ENCODE results near the gene RELA. TPM values are rescaled to one million over a fixed set of nuclear protein-coding genes. Genes with fewer than 3 reads are reported as not detected.
A peak's percentile ranks its signal among the peaks of the same experiment; 100 is the strongest.
"Not testable (repeated sequence)": the region's sequence is repeated elsewhere in the genome, so short reads cannot be mapped to it uniquely, and the experiment has no call there.

Gene RELA
- total RNA-seq, 1 experiment from 2014 or later, result 35.1 TPM

DNA sequence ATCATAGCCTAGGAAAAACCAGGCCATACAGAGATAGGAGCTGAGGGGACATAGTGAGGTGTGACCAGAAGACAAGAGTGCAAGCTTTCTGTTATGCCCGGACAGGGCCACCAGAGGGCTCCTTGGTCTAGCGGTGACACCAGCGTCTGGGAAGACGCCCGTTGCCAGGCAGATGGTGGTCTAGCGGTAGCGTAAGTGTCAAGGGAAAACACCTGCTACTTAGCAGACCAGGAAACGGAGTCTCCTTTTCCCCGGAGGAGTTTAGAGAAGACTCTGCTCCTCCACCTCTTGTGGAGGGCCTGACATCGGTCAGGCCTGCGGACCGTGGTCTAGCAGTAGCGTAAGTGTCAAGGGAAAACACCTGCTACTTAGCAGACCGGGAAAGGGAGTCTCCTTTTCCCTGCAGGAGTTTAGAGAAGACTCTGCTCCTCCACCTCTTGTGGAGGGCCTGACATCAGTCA is 43.6 kb upstream of the RELA start:
- H3K27ac Mint-ChIP-seq, H3K4me1 Mint-ChIP-seq, ATAC-seq, POLR2A ChIA-PET, H3K36me3 Mint-ChIP-seq, H3K4me3 Mint-ChIP-seq, H3K9me3 Mint-ChIP-seq: not testable (repeated sequence)
- TF ChIP-seq, protein P1, sequence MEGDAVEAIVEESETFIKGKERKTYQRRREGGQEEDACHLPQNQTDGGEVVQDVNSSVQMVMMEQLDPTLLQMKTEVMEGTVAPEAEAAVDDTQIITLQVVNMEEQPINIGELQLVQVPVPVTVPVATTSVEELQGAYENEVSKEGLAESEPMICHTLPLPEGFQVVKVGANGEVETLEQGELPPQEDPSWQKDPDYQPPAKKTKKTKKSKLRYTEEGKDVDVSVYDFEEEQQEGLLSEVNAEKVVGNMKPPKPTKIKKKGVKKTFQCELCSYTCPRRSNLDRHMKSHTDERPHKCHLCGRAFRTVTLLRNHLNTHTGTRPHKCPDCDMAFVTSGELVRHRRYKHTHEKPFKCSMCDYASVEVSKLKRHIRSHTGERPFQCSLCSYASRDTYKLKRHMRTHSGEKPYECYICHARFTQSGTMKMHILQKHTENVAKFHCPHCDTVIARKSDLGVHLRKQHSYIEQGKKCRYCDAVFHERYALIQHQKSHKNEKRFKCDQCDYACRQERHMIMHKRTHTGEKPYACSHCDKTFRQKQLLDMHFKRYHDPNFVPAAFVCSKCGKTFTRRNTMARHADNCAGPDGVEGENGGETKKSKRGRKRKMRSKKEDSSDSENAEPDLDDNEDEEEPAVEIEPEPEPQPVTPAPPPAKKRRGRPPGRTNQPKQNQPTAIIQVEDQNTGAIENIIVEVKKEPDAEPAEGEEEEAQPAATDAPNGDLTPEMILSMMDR (IDR thresholded peaks at IDR 0.05), result peak; percentile 50; the same call in 1 of the 2 replicates
- H3K27me3 Mint-ChIP-seq (ENCODE audit: low read depth), result peaks cover 11% of the 10 kb centered on the region
- peak; percentile 87 for DNase-seq (ENCODE audit: low spot score)
- CTCF ChIA-PET, result interaction anchor here (0.6 to 2.3 kb wide), 16 partner anchors 14 to 606 kb away, joined by 3 to 12 read pairs (median 4); partner anchors contain the start of genes FIBP, MUS81, RELA and RNASEH2C

DNA sequence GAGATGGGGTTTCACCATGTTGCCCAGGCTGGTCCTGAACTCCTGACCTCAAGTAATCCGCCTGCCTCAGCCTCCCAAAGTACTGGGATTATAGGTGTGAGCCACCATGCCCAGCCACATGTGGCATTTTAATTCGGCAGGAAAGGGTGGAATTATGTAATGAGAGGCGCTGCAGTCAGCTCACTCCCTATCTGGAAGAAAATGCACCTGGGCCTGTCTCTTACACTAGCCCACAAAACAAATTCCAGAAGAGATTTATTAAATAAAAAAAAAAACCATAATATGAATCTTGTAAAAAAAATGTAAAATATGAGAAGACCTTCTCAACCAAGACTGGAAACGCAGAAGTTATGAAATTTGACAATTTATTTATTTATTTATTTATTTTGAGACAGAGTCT is 41.1 kb upstream of the RELA start:
- TF ChIP-seq GRHL2 (CRISPR knock-in tag; IDR thresholded peaks at IDR 0.05; ENCODE audit: insufficient replicate concordance, severe bottlenecking) (no peak), RORB (CRISPR knock-in tag; IDR thresholded peaks at IDR 0.05) (no peak), CREB1 (CRISPR knock-in tag; IDR thresholded peaks at IDR 0.05) (no peak), CBFB (CRISPR knock-in tag; IDR thresholded peaks at IDR 0.05; ENCODE audit: low read depth) (no peak)
- TF ChIP-seq, protein P2, sequence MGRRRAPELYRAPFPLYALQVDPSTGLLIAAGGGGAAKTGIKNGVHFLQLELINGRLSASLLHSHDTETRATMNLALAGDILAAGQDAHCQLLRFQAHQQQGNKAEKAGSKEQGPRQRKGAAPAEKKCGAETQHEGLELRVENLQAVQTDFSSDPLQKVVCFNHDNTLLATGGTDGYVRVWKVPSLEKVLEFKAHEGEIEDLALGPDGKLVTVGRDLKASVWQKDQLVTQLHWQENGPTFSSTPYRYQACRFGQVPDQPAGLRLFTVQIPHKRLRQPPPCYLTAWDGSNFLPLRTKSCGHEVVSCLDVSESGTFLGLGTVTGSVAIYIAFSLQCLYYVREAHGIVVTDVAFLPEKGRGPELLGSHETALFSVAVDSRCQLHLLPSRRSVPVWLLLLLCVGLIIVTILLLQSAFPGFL (CRISPR knock-in tag; IDR thresholded peaks at IDR 0.05; ENCODE audit: borderline replicate concordance), result no peak
- TF ChIP-seq, protein P3, sequence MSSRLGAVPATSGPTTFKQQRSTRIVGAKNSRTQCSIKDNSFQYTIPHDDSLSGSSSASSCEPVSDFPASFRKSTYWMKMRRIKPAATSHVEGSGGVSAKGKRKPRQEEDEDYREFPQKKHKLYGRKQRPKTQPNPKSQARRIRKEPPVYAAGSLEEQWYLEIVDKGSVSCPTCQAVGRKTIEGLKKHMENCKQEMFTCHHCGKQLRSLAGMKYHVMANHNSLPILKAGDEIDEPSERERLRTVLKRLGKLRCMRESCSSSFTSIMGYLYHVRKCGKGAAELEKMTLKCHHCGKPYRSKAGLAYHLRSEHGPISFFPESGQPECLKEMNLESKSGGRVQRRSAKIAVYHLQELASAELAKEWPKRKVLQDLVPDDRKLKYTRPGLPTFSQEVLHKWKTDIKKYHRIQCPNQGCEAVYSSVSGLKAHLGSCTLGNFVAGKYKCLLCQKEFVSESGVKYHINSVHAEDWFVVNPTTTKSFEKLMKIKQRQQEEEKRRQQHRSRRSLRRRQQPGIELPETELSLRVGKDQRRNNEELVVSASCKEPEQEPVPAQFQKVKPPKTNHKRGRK (CRISPR knock-in tag; IDR thresholded peaks at IDR 0.05; ENCODE audit: borderline replicate concordance), result no peak
- H3K36me3 Mint-ChIP-seq, result no peaks in the 10 kb centered on the region
- peaks cover 22% of the 10 kb centered on the region for H3K27me3 Mint-ChIP-seq (ENCODE audit: low read depth)
- H3K27ac Mint-ChIP-seq, result no peak overlapping the region
- no peaks in the 10 kb centered on the region for H3K4me1 Mint-ChIP-seq
- H3K4me3 Mint-ChIP-seq, result no peak overlapping the region
- ChIA-PET POLR2A (no interaction called here), CTCF (interaction anchor here (0.6 to 1.8 kb wide), 2 partner anchors 76 to 184 kb away, joined by 4 to 7 read pairs; partner anchors contain the start of genes AP5B1 and FIBP)
- DNase-seq (ENCODE audit: low spot score), result no peak
- peaks cover 14% of the 10 kb centered on the region for H3K9me3 Mint-ChIP-seq
- ATAC-seq, result no peak

DNA sequence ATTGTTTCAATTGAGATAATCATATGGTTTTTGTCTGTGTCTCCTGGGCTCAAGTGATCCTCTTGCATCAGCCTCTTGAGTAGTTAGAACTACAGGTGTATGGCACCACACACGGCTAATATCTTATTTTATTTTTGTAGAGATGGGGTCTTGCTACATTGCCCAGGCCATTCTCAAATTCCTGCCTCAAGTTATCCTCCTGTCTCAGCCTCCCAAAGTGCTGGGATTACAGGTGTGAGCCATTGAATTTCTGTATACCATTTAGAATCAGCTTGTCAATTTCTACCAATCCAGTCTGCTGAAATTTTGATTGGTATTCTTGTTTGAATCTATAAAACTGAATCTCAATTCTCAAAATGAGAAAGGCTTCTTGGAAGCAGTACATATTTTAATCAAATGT is 39.0 kb upstream of the RELA start:
- ChIA-PET CTCF (no interaction called here), POLR2A (no interaction called here)
- H3K27ac Mint-ChIP-seq, result no peak overlapping the region
- no peak for ATAC-seq
- H3K4me1 Mint-ChIP-seq, result no peaks in the 10 kb centered on the region
- no peak overlapping the region for H3K4me3 Mint-ChIP-seq
- DNase-seq (ENCODE audit: low spot score), result no peak
- H3K36me3 Mint-ChIP-seq, result no peaks in the 10 kb centered on the region
- TF ChIP-seq RORB (CRISPR knock-in tag; IDR thresholded peaks at IDR 0.05) (no peak), TCF7 (CRISPR knock-in tag; IDR thresholded peaks at IDR 0.05; ENCODE audit: low read depth) (no peak)
- TF ChIP-seq, protein P4, sequence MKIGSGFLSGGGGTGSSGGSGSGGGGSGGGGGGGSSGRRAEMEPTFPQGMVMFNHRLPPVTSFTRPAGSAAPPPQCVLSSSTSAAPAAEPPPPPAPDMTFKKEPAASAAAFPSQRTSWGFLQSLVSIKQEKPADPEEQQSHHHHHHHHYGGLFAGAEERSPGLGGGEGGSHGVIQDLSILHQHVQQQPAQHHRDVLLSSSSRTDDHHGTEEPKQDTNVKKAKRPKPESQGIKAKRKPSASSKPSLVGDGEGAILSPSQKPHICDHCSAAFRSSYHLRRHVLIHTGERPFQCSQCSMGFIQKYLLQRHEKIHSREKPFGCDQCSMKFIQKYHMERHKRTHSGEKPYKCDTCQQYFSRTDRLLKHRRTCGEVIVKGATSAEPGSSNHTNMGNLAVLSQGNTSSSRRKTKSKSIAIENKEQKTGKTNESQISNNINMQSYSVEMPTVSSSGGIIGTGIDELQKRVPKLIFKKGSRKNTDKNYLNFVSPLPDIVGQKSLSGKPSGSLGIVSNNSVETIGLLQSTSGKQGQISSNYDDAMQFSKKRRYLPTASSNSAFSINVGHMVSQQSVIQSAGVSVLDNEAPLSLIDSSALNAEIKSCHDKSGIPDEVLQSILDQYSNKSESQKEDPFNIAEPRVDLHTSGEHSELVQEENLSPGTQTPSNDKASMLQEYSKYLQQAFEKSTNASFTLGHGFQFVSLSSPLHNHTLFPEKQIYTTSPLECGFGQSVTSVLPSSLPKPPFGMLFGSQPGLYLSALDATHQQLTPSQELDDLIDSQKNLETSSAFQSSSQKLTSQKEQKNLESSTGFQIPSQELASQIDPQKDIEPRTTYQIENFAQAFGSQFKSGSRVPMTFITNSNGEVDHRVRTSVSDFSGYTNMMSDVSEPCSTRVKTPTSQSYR (CRISPR knock-in tag; IDR thresholded peaks at IDR 0.05), result no peak
- TF ChIP-seq, protein P5, sequence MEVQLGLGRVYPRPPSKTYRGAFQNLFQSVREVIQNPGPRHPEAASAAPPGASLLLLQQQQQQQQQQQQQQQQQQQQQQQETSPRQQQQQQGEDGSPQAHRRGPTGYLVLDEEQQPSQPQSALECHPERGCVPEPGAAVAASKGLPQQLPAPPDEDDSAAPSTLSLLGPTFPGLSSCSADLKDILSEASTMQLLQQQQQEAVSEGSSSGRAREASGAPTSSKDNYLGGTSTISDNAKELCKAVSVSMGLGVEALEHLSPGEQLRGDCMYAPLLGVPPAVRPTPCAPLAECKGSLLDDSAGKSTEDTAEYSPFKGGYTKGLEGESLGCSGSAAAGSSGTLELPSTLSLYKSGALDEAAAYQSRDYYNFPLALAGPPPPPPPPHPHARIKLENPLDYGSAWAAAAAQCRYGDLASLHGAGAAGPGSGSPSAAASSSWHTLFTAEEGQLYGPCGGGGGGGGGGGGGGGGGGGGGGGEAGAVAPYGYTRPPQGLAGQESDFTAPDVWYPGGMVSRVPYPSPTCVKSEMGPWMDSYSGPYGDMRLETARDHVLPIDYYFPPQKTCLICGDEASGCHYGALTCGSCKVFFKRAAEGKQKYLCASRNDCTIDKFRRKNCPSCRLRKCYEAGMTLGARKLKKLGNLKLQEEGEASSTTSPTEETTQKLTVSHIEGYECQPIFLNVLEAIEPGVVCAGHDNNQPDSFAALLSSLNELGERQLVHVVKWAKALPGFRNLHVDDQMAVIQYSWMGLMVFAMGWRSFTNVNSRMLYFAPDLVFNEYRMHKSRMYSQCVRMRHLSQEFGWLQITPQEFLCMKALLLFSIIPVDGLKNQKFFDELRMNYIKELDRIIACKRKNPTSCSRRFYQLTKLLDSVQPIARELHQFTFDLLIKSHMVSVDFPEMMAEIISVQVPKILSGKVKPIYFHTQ (CRISPR knock-in tag; IDR thresholded peaks at IDR 0.05), result no peak
- TF ChIP-seq, protein P6, sequence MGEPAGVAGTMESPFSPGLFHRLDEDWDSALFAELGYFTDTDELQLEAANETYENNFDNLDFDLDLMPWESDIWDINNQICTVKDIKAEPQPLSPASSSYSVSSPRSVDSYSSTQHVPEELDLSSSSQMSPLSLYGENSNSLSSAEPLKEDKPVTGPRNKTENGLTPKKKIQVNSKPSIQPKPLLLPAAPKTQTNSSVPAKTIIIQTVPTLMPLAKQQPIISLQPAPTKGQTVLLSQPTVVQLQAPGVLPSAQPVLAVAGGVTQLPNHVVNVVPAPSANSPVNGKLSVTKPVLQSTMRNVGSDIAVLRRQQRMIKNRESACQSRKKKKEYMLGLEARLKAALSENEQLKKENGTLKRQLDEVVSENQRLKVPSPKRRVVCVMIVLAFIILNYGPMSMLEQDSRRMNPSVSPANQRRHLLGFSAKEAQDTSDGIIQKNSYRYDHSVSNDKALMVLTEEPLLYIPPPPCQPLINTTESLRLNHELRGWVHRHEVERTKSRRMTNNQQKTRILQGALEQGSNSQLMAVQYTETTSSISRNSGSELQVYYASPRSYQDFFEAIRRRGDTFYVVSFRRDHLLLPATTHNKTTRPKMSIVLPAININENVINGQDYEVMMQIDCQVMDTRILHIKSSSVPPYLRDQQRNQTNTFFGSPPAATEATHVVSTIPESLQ (CRISPR knock-in tag; IDR thresholded peaks at IDR 0.05), result no peak
- H3K9me3 Mint-ChIP-seq, result peaks cover 17% of the 10 kb centered on the region
- H3K27me3 Mint-ChIP-seq (ENCODE audit: low read depth), result peaks cover 16% of the 10 kb centered on the region

Data from WTC11 (cell line).